GM12874 (cell line): ENCODE data around the gene KIF6.

Experiments used
- CTCF ChIP-seq: IDR thresholded peaks from 2 replicates; pipeline ENCODE4 v1.5.1; 2011; ENCODE audit warnings: low read depth, mild to moderate bottlenecking, control low read depth, low read length, moderate library complexity; ENCODE audit not compliant: insufficient read depth

The KIF6 gene

GRCh38 chr6:39543950-39544349, 181.3 kb downstream of the KIF6 start:
- TF ChIP-seq CTCF = no peak

GRCh38 chr6:39543095-39543494, 182.1 kb downstream of the KIF6 start:
- no peak for TF ChIP-seq CTCF

- no peak for TF ChIP-seq CTCF
These were observed 184.8 kb downstream of the KIF6 start for GRCh38 chr6:39540454-39540853.

- no peak for TF ChIP-seq CTCF
These were observed 194.9 kb downstream of the KIF6 start for GRCh38 chr6:39530201-39530759.

GRCh38 chr6:39527792-39528564, 197.2 kb downstream of the KIF6 start:
- TF ChIP-seq CTCF = no peak

GRCh38 chr6:39524007-39524406, 201.2 kb downstream of the KIF6 start:
- no peak for TF ChIP-seq CTCF

- no peak for TF ChIP-seq CTCF
These were observed 203.2 kb downstream of the KIF6 start for GRCh38 chr6:39521958-39522357.
